SK-N-SH (cell line): Measurements from ENCODE around the gene CPED1.

Source experiments
- CHD2 ChIP-seq: fragments of 150-350 bp; IDR thresholded peaks from 2 replicates; pipeline ENCODE4 v1.6.1; 2018; ENCODE audit warnings: low read length; ENCODE audit not compliant: partially characterized antibody
- EZH2phosphoT487 ChIP-seq: fragments of 200-600 bp; sonication (generic); IDR thresholded peaks from 2 replicates; pipeline ENCODE4 v1.6.1; 2017; ENCODE audit warnings: low read depth, mixed run types, mild to moderate bottlenecking, antibody characterized with exemption, moderate library complexity, borderline replicate concordance
- GABPA ChIP-seq: IDR thresholded peaks from 2 replicates; pipeline ENCODE4 v1.4.0; 2012; ENCODE audit warnings: low read depth, mild to moderate bottlenecking
- NRF1 ChIP-seq: IDR thresholded peaks from 2 replicates; pipeline ENCODE4 v1.6.1; 2012; ENCODE audit warnings: low read depth, mild to moderate bottlenecking, low read length
- POLR2AphosphoS5 ChIP-seq: IDR thresholded peaks from 2 replicates; pipeline ENCODE4 v1.6.1; 2012; ENCODE audit warnings: low read depth, low read length
- REST ChIP-seq: IDR thresholded peaks from 2 replicates; pipeline ENCODE4 v1.6.1; 2012; ENCODE audit warnings: mild to moderate bottlenecking, low read depth, low read length, moderate library complexity
- TAF1 ChIP-seq: IDR thresholded peaks from 2 replicates; pipeline ENCODE4 v1.6.1; 2012; ENCODE audit warnings: low read depth, mild to moderate bottlenecking, low read length, moderate library complexity, borderline replicate concordance
- YY1 ChIP-seq: IDR thresholded peaks from 2 replicates; pipeline ENCODE4 v1.4.0; 2012; ENCODE audit warnings: low read depth, mild to moderate bottlenecking
- TF ChIP-seq, protein P1 (sequence below): fragments of 200-600 bp; sonication (generic); IDR thresholded peaks from 2 replicates; pipeline ENCODE4 v1.6.1; 2017; ENCODE audit warnings: antibody characterized with exemption, mild to moderate bottlenecking, moderate library complexity
- TF ChIP-seq, protein P2 (sequence below): IDR thresholded peaks from 2 replicates; pipeline ENCODE4 v1.4.0; 2012; ENCODE audit warnings: low read depth
- TF ChIP-seq, protein P3 (sequence below): IDR thresholded peaks from 2 replicates; pipeline ENCODE4 v1.4.0; 2012; ENCODE audit warnings: low read depth, borderline replicate concordance

GRCh38 chr7:121322460-121322859, 333.9 kb downstream of the CPED1 start:
- TF ChIP-seq, protein P1, sequence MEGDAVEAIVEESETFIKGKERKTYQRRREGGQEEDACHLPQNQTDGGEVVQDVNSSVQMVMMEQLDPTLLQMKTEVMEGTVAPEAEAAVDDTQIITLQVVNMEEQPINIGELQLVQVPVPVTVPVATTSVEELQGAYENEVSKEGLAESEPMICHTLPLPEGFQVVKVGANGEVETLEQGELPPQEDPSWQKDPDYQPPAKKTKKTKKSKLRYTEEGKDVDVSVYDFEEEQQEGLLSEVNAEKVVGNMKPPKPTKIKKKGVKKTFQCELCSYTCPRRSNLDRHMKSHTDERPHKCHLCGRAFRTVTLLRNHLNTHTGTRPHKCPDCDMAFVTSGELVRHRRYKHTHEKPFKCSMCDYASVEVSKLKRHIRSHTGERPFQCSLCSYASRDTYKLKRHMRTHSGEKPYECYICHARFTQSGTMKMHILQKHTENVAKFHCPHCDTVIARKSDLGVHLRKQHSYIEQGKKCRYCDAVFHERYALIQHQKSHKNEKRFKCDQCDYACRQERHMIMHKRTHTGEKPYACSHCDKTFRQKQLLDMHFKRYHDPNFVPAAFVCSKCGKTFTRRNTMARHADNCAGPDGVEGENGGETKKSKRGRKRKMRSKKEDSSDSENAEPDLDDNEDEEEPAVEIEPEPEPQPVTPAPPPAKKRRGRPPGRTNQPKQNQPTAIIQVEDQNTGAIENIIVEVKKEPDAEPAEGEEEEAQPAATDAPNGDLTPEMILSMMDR = no peak
- no peak for TF ChIP-seq YY1
- TF ChIP-seq, protein P2, sequence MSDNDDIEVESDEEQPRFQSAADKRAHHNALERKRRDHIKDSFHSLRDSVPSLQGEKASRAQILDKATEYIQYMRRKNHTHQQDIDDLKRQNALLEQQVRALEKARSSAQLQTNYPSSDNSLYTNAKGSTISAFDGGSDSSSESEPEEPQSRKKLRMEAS = no peak
- no peak for TF ChIP-seq EZH2phosphoT487
- TF ChIP-seq CHD2 = no peak
- no peak for TF ChIP-seq REST
- no peak for TF ChIP-seq TAF1
- TF ChIP-seq NRF1 = no peak
- no peak for TF ChIP-seq POLR2AphosphoS5
- TF ChIP-seq, protein P3, sequence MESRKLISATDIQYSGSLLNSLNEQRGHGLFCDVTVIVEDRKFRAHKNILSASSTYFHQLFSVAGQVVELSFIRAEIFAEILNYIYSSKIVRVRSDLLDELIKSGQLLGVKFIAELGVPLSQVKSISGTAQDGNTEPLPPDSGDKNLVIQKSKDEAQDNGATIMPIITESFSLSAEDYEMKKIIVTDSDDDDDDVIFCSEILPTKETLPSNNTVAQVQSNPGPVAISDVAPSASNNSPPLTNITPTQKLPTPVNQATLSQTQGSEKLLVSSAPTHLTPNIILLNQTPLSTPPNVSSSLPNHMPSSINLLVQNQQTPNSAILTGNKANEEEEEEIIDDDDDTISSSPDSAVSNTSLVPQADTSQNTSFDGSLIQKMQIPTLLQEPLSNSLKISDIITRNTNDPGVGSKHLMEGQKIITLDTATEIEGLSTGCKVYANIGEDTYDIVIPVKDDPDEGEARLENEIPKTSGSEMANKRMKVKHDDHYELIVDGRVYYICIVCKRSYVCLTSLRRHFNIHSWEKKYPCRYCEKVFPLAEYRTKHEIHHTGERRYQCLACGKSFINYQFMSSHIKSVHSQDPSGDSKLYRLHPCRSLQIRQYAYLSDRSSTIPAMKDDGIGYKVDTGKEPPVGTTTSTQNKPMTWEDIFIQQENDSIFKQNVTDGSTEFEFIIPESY = no peak
- no peak for TF ChIP-seq GABPA
